HepG2 (cell line): ENCODE measurements around the gene EPB42. TPM values are rescaled to one million over a fixed set of nuclear protein-coding genes. Genes with fewer than 3 reads are reported as not detected.
A peak's percentile ranks its signal among the peaks of the same experiment; 100 is the strongest.

Experiments used
- ATAC-seq: fragments of 200-7000 bp; cut with Tn5 transposase; 3 replicates; pipeline ENCODE4 v1.9.1; 2020; ENCODE audit warnings: mild to moderate bottlenecking, moderate library complexity
- BruUV-seq: library from RNA; stranded (reverse); fragments of 400-500 nt; replicated peaks from 2 replicates; lab custom pipeline; 2021; lab: Mats Ljungman, UMichigan
- CTCF ChIA-PET: fragments of 300-600 bp; formaldehyde crosslinking; extraction: SDS; loops from one replicate; lab custom pipeline; 2021; ENCODE audit warnings: low total read pairs, inconsistent platforms, low intra/inter-chr PET ratio; lab: Yijun Ruan, JAX
- POLR2A ChIA-PET: fragments of 350-600 bp; sonication (Branson Sonifier 250); formaldehyde crosslinking; loops from one replicate; lab custom pipeline; 2020; ENCODE audit warnings: antibody characterized with exemption, inconsistent platforms; lab: Yijun Ruan, JAX
- DNase-seq: peaks from one replicate; pipeline ENCODE4 v3.0.0-alpha.2; 2015; ENCODE audit warnings: low spot score
- FAIRE-seq: peaks from 3 replicates; lab custom pipeline; 2011; peaks lifted over from hg19 to GRCh38; lab: Jason Lieb, UNC
- H2AFZ ChIP-seq: one replicate; pipeline ENCODE4 v1.6.1; 2011; ENCODE audit warnings: low read length, inconsistent platforms
- H3K27ac ChIP-seq: fragments of 300-600 bp; 3 replicates; pipeline ENCODE4 v1.8.0; 2011; ENCODE audit warnings: mixed run types, mild to moderate bottlenecking, mixed read lengths, low read length, inconsistent platforms; ENCODE audit not compliant: insufficient read depth; ENCODE audit errors: extremely low read length
- H3K27me3 ChIP-seq, 2 experiments: fragments of 200-600 bp in 1 of 2; 2 replicates in 1 of 2; 3 replicates in 1 of 2; pipeline versions ENCODE4 v1.6.0 to v1.8.0; 2011; ENCODE audit warnings: low read length in 2 of 2, mild to moderate bottlenecking in 2 of 2, moderate library complexity in 2 of 2, inconsistent platforms in 1 of 2; ENCODE audit not compliant: insufficient read depth in 2 of 2, control insufficient read depth in 1 of 2
- H3K36me3 ChIP-seq, 2 experiments: fragments of 200-600 bp in 1 of 2; replicated peaks in 1 of 2; 2 replicates in 1 of 2; 3 replicates in 1 of 2; pipeline versions ENCODE4 v1.5.1 to v1.8.0; 2011; ENCODE audit warnings: low read length in 2 of 2, inconsistent platforms in 1 of 2; ENCODE audit not compliant: insufficient read depth in 2 of 2, control insufficient read depth in 1 of 2
- H3K4me1 ChIP-seq: 2 replicates; pipeline ENCODE4 v1.5.1; 2012; ENCODE audit warnings: low read length, inconsistent platforms; ENCODE audit not compliant: insufficient read depth
- H3K4me2 ChIP-seq: 2 replicates; pipeline ENCODE4 v1.6.0; 2011; ENCODE audit warnings: low read depth, low read length, inconsistent platforms
- H3K4me3 ChIP-seq, 3 experiments: fragments of 200-600 bp in 1 of 3; sonication (generic), shearing (Covaris generic) in 1 of 3; replicated peaks in 1 of 3; 2 replicates each; pipeline ENCODE4 v1.5.1; 2011 to 2016; ENCODE audit warnings: low read length in 3 of 3, inconsistent platforms in 2 of 3, low read depth in 2 of 3, mild to moderate bottlenecking in 2 of 3, control low read depth in 1 of 3, mixed read lengths in 1 of 3; ENCODE audit not compliant: insufficient read depth in 1 of 3
- H3K79me2 ChIP-seq: one replicate; pipeline ENCODE4 v1.6.1; 2011; ENCODE audit warnings: low read length, inconsistent platforms; ENCODE audit not compliant: insufficient read depth
- H3K9ac ChIP-seq: 2 replicates; pipeline ENCODE4 v1.6.0; 2011; ENCODE audit warnings: mild to moderate bottlenecking, low read depth, low read length, inconsistent platforms; ENCODE audit not compliant: insufficient read depth
- H3K9me3 ChIP-seq: 2 replicates; pipeline ENCODE4 v1.5.1; 2012; ENCODE audit warnings: mild to moderate bottlenecking, low read length
- H4K20me1 ChIP-seq: 2 replicates; pipeline ENCODE4 v1.6.0; 2011; ENCODE audit warnings: inconsistent platforms, mild to moderate bottlenecking, low read length, moderate library complexity; ENCODE audit not compliant: insufficient read depth
- ADNP ChIP-seq: sonication (generic); formaldehyde crosslinking; IDR thresholded peaks from 2 replicates; pipeline ENCODE4 v1.4.0; 2020; ENCODE audit warnings: missing genetic modification reagents
- DNMT1 ChIP-seq: sonication (generic); formaldehyde crosslinking; IDR thresholded peaks from 2 replicates; pipeline ENCODE4 v1.5.1; 2020; ENCODE audit warnings: mild to moderate bottlenecking, missing genetic modification reagents
- EEA1 ChIP-seq: sonication (generic); formaldehyde crosslinking; IDR thresholded peaks from 2 replicates; pipeline ENCODE4 v1.5.1; 2020; ENCODE audit warnings: mild to moderate bottlenecking, missing genetic modification reagents, borderline replicate concordance
- KLF12 ChIP-seq: sonication (generic); formaldehyde crosslinking; IDR thresholded peaks from 2 replicates; pipeline ENCODE4 v1.4.0; 2020; ENCODE audit warnings: missing genetic modification reagents, borderline replicate concordance
- NR2F6 ChIP-seq, 2 experiments: IDR thresholded peaks; 2 replicates each; pipeline ENCODE4 v1.6.1; 2016; ENCODE audit warnings: antibody characterized with exemption in 1 of 2, mild to moderate bottlenecking in 1 of 2
- PAXIP1 ChIP-seq: sonication (generic); formaldehyde crosslinking; conservative IDR thresholded peaks from 2 replicates; pipeline ENCODE4 v1.4.0; 2020; ENCODE audit warnings: mild to moderate bottlenecking, missing genetic modification reagents, moderate library complexity
- RARA ChIP-seq: IDR thresholded peaks from 2 replicates; pipeline ENCODE4 v1.6.1; 2016; ENCODE audit warnings: missing genetic modification reagents, missing compliant biosample characterization
- SNAI1 ChIP-seq: sonication (generic); formaldehyde crosslinking; IDR thresholded peaks from 2 replicates; pipeline ENCODE4 v1.5.0; 2020; ENCODE audit warnings: mild to moderate bottlenecking, missing genetic modification reagents, borderline replicate concordance
- SRY ChIP-seq: sonication (generic); formaldehyde crosslinking; IDR thresholded peaks from 2 replicates; pipeline ENCODE4 v1.8.0; 2022; ENCODE audit warnings: mild to moderate bottlenecking, missing genetic modification reagents
- ZBTB43 ChIP-seq: sonication (generic); formaldehyde crosslinking; conservative IDR thresholded peaks from 2 replicates; pipeline ENCODE4 v1.4.0; 2020; ENCODE audit warnings: missing genetic modification reagents
- ZNF382 ChIP-seq: sonication (generic); formaldehyde crosslinking; IDR thresholded peaks from 2 replicates; pipeline ENCODE4 v1.5.0; 2020; ENCODE audit warnings: missing genetic modification reagents, mild to moderate bottlenecking, borderline replicate concordance
- ZNF430 ChIP-seq: sonication (generic); formaldehyde crosslinking; IDR thresholded peaks from 2 replicates; pipeline ENCODE4 v1.9.0; 2021; ENCODE audit warnings: mild to moderate bottlenecking, missing genetic modification reagents
- ZNF576 ChIP-seq: sonication (generic); formaldehyde crosslinking; IDR thresholded peaks from 2 replicates; pipeline ENCODE4 v1.4.0; 2020; ENCODE audit warnings: mild to moderate bottlenecking, missing genetic modification reagents
- WGBS: methylation state at CpG from one replicate; pipeline ENCODE4 v1.1.6; 2017; ENCODE audit warnings: low lambda C conversion rate; 5-methylcytosine and 5-hydroxymethylcytosine counted together
- in situ Hi-C: cut with HindIII; loops from 2 replicates; pipeline ENCODE4 v1.10.0; 2017; ENCODE audit warnings: low pct_unique_long_range_greater_than_20kb; ENCODE audit not compliant: extremely low pct_ligation_motif_present
- intact Hi-C: fragments of 100-400 bp; cut with micrococcal nuclease; formaldehyde crosslinking; loops from one replicate; pipeline ENCODE4 v1.10.0; 2022; ENCODE audit not compliant: unreplicated experiment
- polyA plus RNA-seq, 8 experiments: library from polyadenylated mRNA; depleted of rRNA in 3 of 8; stranded (reverse) in 7 of 8; unstranded in 1 of 8; fragments of >200 nt; fragmentation: Illumina TruSeq in 4 of 8; extraction: Trizol in 4 of 8; gene quantifications; 2 replicates each; pipeline versions ENCODE4 v1.2.1 to v1.2.3, GENCODE V29; 2011 to 2016; ENCODE audit warnings: low read depth in 4 of 8, missing spikeins in 1 of 8, mixed read lengths in 1 of 8; ENCODE audit not compliant: insufficient read depth in 1 of 8
- total RNA-seq, 5 experiments: library from RNA; depleted of rRNA; stranded (reverse); fragments of >200 nt; fragmentation: Illumina TruSeq; extraction: Trizol; gene quantifications; 2 replicates each; pipeline ENCODE4 v1.2.3, GENCODE V29; 2016; ENCODE audit warnings: low read depth in 1 of 5
- TF ChIP-seq, protein P1 (sequence below): sonication (generic); formaldehyde crosslinking; IDR thresholded peaks from 2 replicates; pipeline ENCODE4 v1.5.0; 2020; ENCODE audit warnings: missing genetic modification reagents
- TF ChIP-seq, protein P2 (sequence below): sonication (generic); formaldehyde crosslinking; IDR thresholded peaks from 2 replicates; pipeline ENCODE4 v1.4.0; 2020; ENCODE audit warnings: missing genetic modification reagents, mild to moderate bottlenecking, borderline replicate concordance

EPB42 gene
- total and polyA plus RNA-seq, 2 of the 13 experiments (the other 11 are each of a cell fraction or from before 2014, with no cell fraction given) = not detected

DNA sequence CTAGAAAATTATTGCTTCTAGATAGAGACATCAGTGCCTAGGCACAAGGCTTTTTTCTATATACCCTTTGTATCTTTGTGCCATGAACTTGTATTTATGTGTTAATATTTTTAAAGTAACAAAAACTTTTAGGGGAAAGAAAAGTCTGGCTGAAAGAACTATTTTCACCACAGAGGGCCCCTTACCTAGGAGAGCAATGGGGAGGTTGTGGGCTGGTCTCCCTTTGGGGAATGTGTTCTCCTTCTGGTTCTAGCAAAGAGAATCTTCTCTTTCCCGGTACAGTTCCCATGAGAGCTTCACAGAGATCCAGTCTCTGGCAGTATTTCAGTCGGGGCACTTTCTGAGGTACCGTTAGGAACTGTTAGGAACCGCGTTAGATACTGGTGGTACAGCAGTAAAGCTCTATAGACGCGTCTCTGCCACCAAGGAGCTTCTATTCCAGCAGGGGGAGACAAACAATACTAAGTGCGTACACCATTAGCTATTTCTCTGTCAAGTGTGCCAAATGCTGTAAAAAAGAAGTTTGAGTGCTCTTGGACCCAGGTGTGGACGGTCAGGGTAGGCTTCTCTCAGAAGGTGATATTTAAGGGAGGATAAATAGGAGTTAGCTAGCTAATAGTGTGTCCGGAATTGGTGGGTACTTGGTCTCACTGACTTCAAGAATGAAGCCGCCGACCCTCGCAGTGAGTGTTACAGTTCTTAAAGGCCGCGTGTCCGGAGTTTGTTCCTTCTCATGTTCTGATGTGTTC is 4.6 kb upstream of the EPB42 start (continued):
- no peak for TF ChIP-seq KLF12 (CRISPR knock-in tag)
- TF ChIP-seq, protein P1, sequence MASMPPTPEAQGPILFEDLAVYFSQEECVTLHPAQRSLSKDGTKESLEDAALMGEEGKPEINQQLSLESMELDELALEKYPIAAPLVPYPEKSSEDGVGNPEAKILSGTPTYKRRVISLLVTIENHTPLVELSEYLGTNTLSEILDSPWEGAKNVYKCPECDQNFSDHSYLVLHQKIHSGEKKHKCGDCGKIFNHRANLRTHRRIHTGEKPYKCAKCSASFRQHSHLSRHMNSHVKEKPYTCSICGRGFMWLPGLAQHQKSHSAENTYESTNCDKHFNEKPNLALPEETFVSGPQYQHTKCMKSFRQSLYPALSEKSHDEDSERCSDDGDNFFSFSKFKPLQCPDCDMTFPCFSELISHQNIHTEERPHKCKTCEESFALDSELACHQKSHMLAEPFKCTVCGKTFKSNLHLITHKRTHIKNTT (CRISPR knock-in tag) = no peak
- TF ChIP-seq SNAI1 (CRISPR knock-in tag) = no peak
- no peak for TF ChIP-seq ZNF382 (CRISPR knock-in tag)
- TF ChIP-seq DNMT1 (CRISPR knock-in tag) = no peak
- no peak for TF ChIP-seq ZBTB43
- peak; percentile 77; the same call in 1 of the 2 replicates for TF ChIP-seq ZNF576 (CRISPR knock-in tag)

- H2AFZ ChIP-seq = no peak overlapping the region
- ChIA-PET CTCF (no interaction called here), POLR2A (no interaction called here)
- ATAC-seq = no peak
- 0% methylated on average over 1 of the region's 1 CpG for WGBS
- no peaks in the 10 kb centered on the region for H3K9me3 ChIP-seq
- no peak overlapping the region for H3K27ac ChIP-seq
- intact Hi-C loops (loop anchor here (5.0 kb wide), 1 partner anchor 46 kb away; the partner anchor contains the start of gene TGM5), in situ Hi-C loops (loop anchor here (25.0 kb wide), 1 partner anchor 509 kb away; no protein-coding TSS in a partner anchor)
- H3K4me1 ChIP-seq = 0 out of 2 replicates have a peak, but pooled peaks cover 11% of the 10 kb centered on the region
- TF ChIP-seq SRY = no peak
- TF ChIP-seq RARA (CRISPR knock-in tag) = peak; percentile 47
- TF ChIP-seq, protein P2, sequence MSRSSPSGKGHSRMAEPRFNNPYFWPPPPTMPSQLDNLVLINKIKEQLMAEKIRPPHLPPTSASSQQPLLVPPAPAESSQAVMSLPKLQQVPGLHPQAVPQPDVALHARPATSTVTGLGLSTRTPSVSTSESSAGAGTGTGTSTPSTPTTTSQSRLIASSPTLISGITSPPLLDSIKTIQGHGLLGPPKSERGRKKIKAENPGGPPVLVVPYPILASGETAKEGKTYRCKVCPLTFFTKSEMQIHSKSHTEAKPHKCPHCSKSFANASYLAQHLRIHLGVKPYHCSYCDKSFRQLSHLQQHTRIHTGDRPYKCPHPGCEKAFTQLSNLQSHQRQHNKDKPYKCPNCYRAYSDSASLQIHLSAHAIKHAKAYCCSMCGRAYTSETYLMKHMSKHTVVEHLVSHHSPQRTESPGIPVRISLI (CRISPR knock-in tag) = no peak
- TF ChIP-seq EEA1 (CRISPR knock-in tag) = no peak
- no peak for TF ChIP-seq ADNP (CRISPR knock-in tag)
- TF ChIP-seq PAXIP1 = no peak
- TF ChIP-seq NR2F6 (IDR thresholded peaks at IDR 0.05) = 0 out of 2 replicates have a peak, but pooled peaks have one; percentile 18
- no peak for TF ChIP-seq NR2F6 (CRISPR knock-in tag; IDR thresholded peaks at IDR 0.05)
- no peak for TF ChIP-seq ZNF430 (CRISPR knock-in tag)
- no TSS peak for BruUV-seq
- no peak overlapping the region for H3K4me2 ChIP-seq
- no peaks in the 10 kb centered on the region for H3K79me2 ChIP-seq
- no peak overlapping the region for H3K4me3 ChIP-seq
- H3K9ac ChIP-seq = no peak overlapping the region
- no peak for FAIRE-seq
- no peak for DNase-seq
- peaks cover 0 to 4% of the 10 kb centered on the region in 2 experiments; a peak in 2 of 5 replicates for H3K27me3 ChIP-seq
- H4K20me1 ChIP-seq = no peaks in the 10 kb centered on the region
- H3K36me3 ChIP-seq = no peaks in the 10 kb centered on the region
These were observed 604 bp upstream of the EPB42 start for GRCh38 chr15:43221422-43221821.
